HEK293T (cell line): ENCODE data around the gene DOK6.

Experiments
- CTCF ChIA-PET: fragments of 350-600 bp; formaldehyde crosslinking; extraction: SDS; loops from one replicate; lab custom pipeline; 2021; ENCODE audit warnings: antibody characterized with exemption, inconsistent platforms; lab: Yijun Ruan, JAX
- POLR2A ChIA-PET: fragments of 350-600 bp; formaldehyde crosslinking; extraction: SDS; loops from one replicate; lab custom pipeline; 2020; ENCODE audit warnings: antibody characterized with exemption, inconsistent platforms; lab: Yijun Ruan, JAX
- DNase-seq: peaks from one replicate; pipeline ENCODE4 v3.0.0; 2012; ENCODE audit warnings: mixed read lengths; ENCODE audit errors: extremely low spot score
- ARNT ChIP-seq: fragments of 450-650 bp; IDR thresholded peaks from 2 replicates; pipeline ENCODE4 v1.6.1; 2017; ENCODE audit warnings: mild to moderate bottlenecking
- BHLHE40 ChIP-seq: fragments of 450-650 bp; IDR thresholded peaks from 2 replicates; pipeline ENCODE4 v1.6.1; 2016; ENCODE audit warnings: mild to moderate bottlenecking, moderate library complexity, borderline replicate concordance
- CTBP1 ChIP-seq: fragments of 450-650 bp; IDR thresholded peaks from 2 replicates; pipeline ENCODE4 v1.6.1; 2016; ENCODE audit warnings: borderline replicate concordance
- ELF4 ChIP-seq: fragments of 450-650 bp; IDR thresholded peaks from 2 replicates; pipeline ENCODE4 v1.6.1; 2017; ENCODE audit warnings: antibody characterized with exemption
- FOXA1 ChIP-seq: fragments of 450-650 bp; IDR thresholded peaks from 2 replicates; pipeline ENCODE4 v1.6.1; 2016; ENCODE audit warnings: mild to moderate bottlenecking
- FOXK2 ChIP-seq: fragments of 450-650 bp; IDR thresholded peaks from 2 replicates; pipeline ENCODE4 v1.6.1; 2016; ENCODE audit warnings: mild to moderate bottlenecking
- FOXM1 ChIP-seq: fragments of 450-650 bp; IDR thresholded peaks from 2 replicates; pipeline ENCODE4 v1.6.1; 2017; ENCODE audit warnings: mild to moderate bottlenecking, borderline replicate concordance
- HDGF ChIP-seq: fragments of 450-650 bp; IDR thresholded peaks from 2 replicates; pipeline ENCODE4 v1.6.1; 2017; ENCODE audit warnings: antibody characterized with exemption, borderline replicate concordance
- L3MBTL2 ChIP-seq: fragments of 450-650 bp; conservative IDR thresholded peaks from 2 replicates; pipeline ENCODE4 v1.6.1; 2016; ENCODE audit warnings: mild to moderate bottlenecking
- LEF1 ChIP-seq: fragments of 450-650 bp; IDR thresholded peaks from 2 replicates; pipeline ENCODE4 v1.6.1; 2017; ENCODE audit warnings: mild to moderate bottlenecking, borderline replicate concordance
- NFRKB ChIP-seq: fragments of 450-650 bp; IDR thresholded peaks from 2 replicates; pipeline ENCODE4 v1.6.1; 2016; ENCODE audit warnings: mild to moderate bottlenecking, moderate library complexity
- PKNOX1 ChIP-seq: fragments of 450-650 bp; IDR thresholded peaks from 2 replicates; pipeline ENCODE4 v1.6.1; 2016
- SP1 ChIP-seq: fragments of 450-650 bp; IDR thresholded peaks from 2 replicates; pipeline ENCODE4 v1.6.1; 2017
- SUZ12 ChIP-seq: fragments of 450-650 bp; IDR thresholded peaks from 2 replicates; pipeline ENCODE4 v1.6.1; 2016; ENCODE audit warnings: mild to moderate bottlenecking
- TARDBP ChIP-seq: fragments of 450-650 bp; IDR thresholded peaks from 2 replicates; pipeline ENCODE4 v1.6.1; 2016
- ZNF384 ChIP-seq: fragments of 450-650 bp; IDR thresholded peaks from 2 replicates; pipeline ENCODE4 v1.6.1; 2016

The DOK6 gene

DNA sequence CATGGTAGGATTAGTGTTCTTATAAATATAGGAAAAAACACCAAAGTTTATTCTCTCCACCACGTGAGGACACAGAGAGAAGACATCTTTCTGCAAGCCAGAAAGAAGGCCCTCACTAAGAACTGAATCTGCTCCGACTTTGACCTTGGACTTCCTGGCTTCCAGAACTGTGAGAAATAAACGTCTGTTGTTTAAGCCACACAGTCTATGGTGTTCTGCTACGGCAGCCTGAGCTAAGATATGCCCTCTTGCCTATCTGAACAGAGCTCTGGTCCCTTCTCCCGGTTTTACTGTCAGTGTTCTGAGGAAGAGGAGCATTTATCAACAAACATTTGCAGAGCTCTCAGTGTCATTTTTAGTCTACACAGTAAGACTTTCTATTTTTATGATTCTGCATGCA, 131.3 kb downstream of the DOK6 start:
- no peak for DNase-seq
- ChIA-PET POLR2A (no interaction called here), CTCF (no interaction called here)
- no peak for TF ChIP-seq ELF4
- TF ChIP-seq NFRKB: no peak
- TF ChIP-seq SP1: no peak
- no peak for TF ChIP-seq HDGF
- TF ChIP-seq FOXM1: no peak
- TF ChIP-seq ARNT: no peak
- TF ChIP-seq ZNF384: no peak
- no peak for TF ChIP-seq SUZ12
- no peak for TF ChIP-seq L3MBTL2
- TF ChIP-seq LEF1: no peak
- no peak for TF ChIP-seq TARDBP
- TF ChIP-seq CTBP1: no peak
- TF ChIP-seq FOXK2: no peak
- no peak for TF ChIP-seq BHLHE40
- no peak for TF ChIP-seq FOXA1

- ChIA-PET CTCF (no interaction called here), POLR2A (no interaction called here)
- TF ChIP-seq SUZ12 (no peak), FOXA1 (no peak), ARNT (no peak), TARDBP (no peak)
- no peak for DNase-seq
These were observed 136.5 kb downstream of the DOK6 start for GRCh38 chr18:69537183-69537582.

DNA sequence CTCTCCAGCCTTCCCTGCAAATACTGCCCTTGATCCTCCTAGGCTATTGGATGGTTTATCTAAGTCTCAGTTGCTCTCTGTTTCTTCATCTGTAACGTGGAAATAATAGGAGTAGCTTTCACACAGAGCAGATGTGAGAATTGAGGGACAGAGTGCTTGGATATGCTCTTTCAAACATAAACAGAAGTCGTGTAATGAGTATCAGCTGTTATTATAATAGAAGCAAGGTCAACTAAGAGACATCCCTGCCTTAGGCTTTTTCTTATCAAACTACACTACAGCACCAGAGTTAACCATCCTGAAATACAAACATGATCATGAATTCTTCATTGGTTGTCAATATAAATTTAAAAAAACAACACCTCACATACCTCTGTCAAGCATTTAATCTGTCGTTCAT, 138.2 kb downstream of the DOK6 start:
- POLR2A ChIA-PET: no interaction called here
- CTCF ChIA-PET: no interaction called here
- no peak for DNase-seq
- TF ChIP-seq NFRKB: no peak
- no peak for TF ChIP-seq SUZ12
- no peak for TF ChIP-seq LEF1
- TF ChIP-seq FOXK2: no peak
- TF ChIP-seq ARNT: no peak
- no peak for TF ChIP-seq CTBP1
- no peak for TF ChIP-seq FOXM1
- TF ChIP-seq TARDBP: no peak
- TF ChIP-seq L3MBTL2: no peak
- TF ChIP-seq HDGF: no peak

DNA sequence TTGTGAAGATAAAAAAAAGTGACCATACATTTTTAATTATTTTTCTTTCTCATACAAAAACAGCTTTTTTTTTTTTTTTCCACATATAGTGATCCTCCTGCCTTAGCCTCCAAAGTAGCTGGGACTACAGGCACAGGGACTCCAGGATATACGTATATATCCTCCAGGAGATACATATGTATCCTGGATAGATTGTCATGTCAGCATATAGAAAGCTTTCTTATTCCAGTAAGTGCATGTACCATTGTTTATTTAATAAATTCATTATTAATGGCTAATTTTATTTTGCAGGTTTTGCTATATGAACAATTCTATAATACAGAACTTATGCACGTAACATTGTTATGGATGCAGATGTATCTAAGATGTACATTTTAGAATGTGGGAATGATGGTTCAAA, 138.7 kb downstream of the DOK6 start:
- TF ChIP-seq HDGF (no peak), ZNF384 (no peak), BHLHE40 (no peak), NFRKB (no peak), TARDBP (no peak), FOXM1 (no peak), ELF4 (no peak), FOXK2 (no peak), SUZ12 (no peak), SP1 (no peak), LEF1 (no peak), ARNT (no peak), L3MBTL2 (no peak), CTBP1 (no peak), PKNOX1 (no peak), FOXA1 (no peak)
- DNase-seq: no peak
- POLR2A ChIA-PET: no interaction called here
- CTCF ChIA-PET: no interaction called here

GRCh38 chr18:69556228-69556627, 155.5 kb downstream of the DOK6 start:
- ChIA-PET POLR2A (no interaction called here), CTCF (no interaction called here)
- no peak for DNase-seq
- no peak for TF ChIP-seq CTBP1
- TF ChIP-seq FOXA1: no peak
- TF ChIP-seq L3MBTL2: no peak
- TF ChIP-seq PKNOX1: no peak
- no peak for TF ChIP-seq SUZ12
- no peak for TF ChIP-seq NFRKB
- no peak for TF ChIP-seq FOXK2
- no peak for TF ChIP-seq FOXM1
- no peak for TF ChIP-seq TARDBP
- TF ChIP-seq ZNF384: no peak

GRCh38 chr18:69557282-69557681, 156.6 kb downstream of the DOK6 start:
- TF ChIP-seq LEF1: no peak
- no peak for TF ChIP-seq ARNT
- TF ChIP-seq FOXM1: no peak
- TF ChIP-seq SUZ12: no peak
- no peak for TF ChIP-seq FOXK2
- POLR2A ChIA-PET: no interaction called here
- DNase-seq: no peak
- CTCF ChIA-PET: no interaction called here

GRCh38 chr18:69558052-69558451, 157.4 kb downstream of the DOK6 start:
- CTCF ChIA-PET: no interaction called here
- POLR2A ChIA-PET: no interaction called here
- no peak for DNase-seq
- TF ChIP-seq HDGF: no peak

- ChIA-PET CTCF (no interaction called here), POLR2A (no interaction called here)
- no peak for TF ChIP-seq HDGF
- no peak for TF ChIP-seq L3MBTL2
- no peak for TF ChIP-seq SP1
- no peak for TF ChIP-seq ARNT
- no peak for TF ChIP-seq SUZ12
- DNase-seq: no peak
These were observed 158.9 kb downstream of the DOK6 start for GRCh38 chr18:69559604-69560003.
